Stimulated activated CD8-positive, alpha-beta memory T cell treated with anti-CD3 and anti-CD28 coated beads, Interleukin-4, amount 100 ng/mL, for 4 hours (primary cell): Measurements from ENCODE around the gene COL4A2.
A peak's percentile ranks its signal among the peaks of the same experiment; 100 is the strongest.

ENCODE experiments used
- DNase-seq, 2 donors: peaks; one replicate each; pipeline ENCODE4 v3.0.0-alpha.2; 2020; ENCODE audit warnings: low read depth in 2 of 2, low spot score in 1 of 2

COL4A2 gene

DNA sequence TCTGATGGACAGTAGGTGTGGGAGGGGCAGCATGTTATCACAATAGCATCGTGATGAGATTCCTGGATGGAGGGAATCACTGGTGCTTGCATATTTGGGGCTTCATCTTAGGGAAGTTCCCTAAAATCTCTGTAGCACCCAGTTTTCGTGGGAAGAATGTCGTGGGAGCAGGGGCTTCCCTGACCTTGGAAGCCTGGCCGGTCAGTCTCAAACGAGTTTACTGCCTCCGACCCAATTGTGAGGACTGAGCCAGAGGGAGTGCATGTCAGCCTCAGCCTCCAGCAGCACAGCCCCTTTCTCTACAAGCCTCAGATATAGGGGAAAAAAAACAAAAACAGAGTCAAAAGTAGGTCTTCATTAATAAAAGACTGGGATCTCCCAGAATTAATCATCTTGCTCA is 32.2 kb downstream of the COL4A2 start:
- DNase-seq = no peak

DNA sequence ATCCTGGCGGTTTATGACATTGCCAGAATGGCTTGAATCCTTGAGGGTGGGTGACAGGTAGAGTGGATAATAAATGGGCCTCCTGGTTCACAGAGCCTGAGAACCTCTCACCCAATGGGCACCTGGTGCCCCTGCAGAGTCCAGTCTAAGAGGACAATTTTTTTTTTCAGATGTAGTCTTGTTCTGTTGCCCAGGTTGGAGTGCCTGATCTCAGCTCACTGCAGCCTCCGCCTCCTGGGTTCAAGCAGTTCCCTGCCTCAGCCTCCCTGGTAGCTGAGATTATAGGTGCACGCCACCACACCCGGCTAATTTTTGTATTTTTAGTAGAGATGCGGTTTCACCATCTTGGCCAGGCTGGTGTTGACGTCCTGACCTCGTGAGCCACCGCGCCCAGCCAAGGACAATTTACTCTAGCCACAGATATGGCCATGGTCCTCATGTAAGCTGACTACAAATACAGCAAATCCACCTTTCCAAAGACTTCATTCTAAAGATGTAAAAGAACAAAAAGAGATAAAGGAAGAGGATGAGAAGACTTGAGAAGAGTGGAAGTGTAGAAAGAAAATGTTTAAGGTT is 33.0 kb downstream of the COL4A2 start:
- DNase-seq = no peak

DNA sequence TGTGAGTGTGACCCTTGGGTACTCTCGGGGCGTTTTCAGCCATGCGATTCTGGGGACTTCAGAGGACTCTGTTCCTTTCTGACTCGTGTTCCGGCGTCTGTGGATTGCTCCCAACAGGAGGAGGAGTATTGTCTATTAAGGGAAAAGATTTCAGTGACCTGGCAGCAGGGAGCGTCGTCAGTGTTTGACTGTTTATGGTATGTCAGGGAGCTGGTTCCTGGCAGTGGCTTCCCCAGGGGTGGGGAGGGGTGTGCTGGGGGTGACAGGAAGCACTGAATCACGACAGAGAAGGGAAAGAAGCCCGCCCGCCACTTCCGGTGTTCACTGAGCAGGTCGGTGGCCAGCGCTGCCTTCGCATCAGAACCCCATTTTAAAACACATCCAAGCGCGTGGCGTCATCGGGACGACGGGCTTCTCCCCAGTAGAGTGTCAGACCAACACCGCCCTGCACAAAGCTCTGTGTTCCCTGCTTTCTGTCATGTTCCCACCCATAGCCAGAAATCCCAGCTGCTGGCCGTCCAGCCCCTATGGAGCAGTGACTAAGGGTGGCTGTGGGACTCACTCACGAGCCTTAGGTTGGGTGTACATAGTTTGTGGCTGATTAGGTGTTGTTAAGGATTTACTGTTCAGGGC is 33.8 kb downstream of the COL4A2 start:
- peak; percentile 7 to 29 for DNase-seq

- no peak for DNase-seq
Measured at GRCh38 chr13:110341445-110342244, 34.6 kb downstream of the COL4A2 start.

DNA sequence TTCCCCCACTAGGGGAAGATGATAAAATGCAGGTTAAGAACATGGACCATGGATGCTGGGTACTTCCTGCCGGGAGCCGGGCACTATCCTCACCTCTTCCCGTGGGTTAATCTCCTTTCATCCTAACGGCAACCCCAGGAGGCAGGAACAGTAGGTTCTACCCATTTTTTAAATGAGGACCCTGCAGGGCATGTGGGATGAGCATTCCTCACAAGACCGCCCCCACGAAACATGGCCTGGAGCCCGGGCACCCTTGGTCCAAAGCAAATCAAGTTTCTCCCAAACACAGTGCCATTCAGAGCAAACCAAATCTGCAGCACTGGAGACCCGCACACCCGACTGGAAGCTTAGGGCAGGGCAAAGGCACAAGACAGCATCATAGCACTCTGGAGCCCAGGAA is 35.4 kb downstream of the COL4A2 start:
- DNase-seq = no peak

GRCh38 chr13:110343241-110343865 is 36.3 kb downstream of the COL4A2 start:
- no peak for DNase-seq

DNA sequence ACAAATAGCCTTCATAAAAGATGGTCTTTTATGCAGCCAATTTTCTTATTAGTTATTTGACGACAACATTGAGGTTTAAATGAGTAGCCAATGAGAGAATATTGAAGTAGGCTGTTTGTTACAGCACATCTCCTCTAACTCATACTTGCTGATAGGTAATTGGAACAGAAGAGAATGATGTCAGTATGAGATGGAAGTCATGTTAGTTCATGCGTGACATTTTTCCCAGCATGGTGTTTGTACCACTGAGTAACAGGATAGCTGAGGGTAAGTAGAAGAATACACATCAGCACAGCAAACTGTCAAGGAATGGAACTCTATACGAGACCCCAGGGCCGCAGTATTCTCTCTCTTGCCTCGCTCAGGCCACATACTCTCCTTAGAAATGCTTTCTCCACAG is 37.2 kb downstream of the COL4A2 start:
- no peak for DNase-seq

GRCh38 chr13:110345266-110345665 is 38.2 kb downstream of the COL4A2 start:
- DNase-seq = no peak

DNA sequence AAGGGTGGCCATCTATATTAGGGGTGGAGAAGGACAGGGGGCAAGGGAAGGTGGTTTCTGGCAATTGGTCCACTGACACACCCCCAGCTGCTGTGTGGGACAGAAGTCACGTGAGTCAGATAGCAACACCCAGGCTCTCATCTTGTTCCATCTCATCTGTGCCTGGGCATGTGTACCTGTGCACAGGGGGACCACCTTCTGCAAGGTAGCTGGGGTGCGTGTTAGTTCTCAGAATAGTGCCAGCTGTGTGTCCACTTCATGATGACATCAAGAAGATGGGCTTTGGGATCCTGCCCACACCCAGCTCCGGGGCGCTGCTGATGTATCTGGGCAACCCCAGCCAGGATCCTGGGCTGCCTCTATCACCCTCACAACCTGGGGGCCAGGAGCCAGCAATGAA is 38.6 kb downstream of the COL4A2 start:
- no peak for DNase-seq

DNA sequence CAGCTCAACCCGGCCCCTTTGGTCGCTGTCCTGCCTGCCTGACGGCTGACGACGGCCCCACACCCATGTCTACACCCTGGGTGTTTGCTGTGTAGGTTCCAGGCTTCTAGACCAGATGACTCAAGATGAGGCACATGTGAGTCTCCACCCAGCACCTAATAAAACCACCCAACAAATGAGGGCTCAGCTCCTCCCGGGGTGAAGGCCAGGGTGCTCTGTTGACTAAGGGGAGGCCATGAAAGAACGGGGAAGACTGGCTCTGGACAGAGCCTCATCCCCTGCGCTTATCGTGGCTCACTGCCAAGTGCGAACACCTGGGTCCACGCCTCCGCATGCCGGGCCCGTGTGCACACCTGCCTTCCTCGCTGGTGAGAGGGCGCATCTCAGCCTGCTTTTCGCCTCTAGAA is 39.6 kb downstream of the COL4A2 start:
- no peak for DNase-seq

DNA sequence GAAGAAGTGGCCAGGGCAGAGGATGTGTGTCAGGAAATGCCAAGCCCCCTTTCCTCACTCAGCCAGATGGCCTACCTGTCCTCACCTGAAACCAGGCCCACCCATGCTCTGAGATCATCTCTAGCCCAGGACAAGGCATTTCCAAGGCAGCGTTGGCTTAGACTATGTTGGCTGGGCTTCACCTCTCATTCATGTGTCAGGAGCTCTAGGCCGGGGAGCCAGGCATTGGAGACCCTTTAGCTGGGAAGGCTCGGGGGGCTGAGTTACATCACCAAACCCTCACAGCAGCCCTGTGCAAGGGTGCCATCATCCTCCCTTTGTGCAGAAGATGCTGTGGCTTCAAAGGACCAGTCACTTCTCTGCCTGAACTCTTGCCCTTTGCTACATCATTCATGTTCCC is 40.0 kb downstream of the COL4A2 start:
- DNase-seq = no peak

- no peak for DNase-seq
Measured at GRCh38 chr13:110347535-110348308, 40.6 kb downstream of the COL4A2 start.

DNA sequence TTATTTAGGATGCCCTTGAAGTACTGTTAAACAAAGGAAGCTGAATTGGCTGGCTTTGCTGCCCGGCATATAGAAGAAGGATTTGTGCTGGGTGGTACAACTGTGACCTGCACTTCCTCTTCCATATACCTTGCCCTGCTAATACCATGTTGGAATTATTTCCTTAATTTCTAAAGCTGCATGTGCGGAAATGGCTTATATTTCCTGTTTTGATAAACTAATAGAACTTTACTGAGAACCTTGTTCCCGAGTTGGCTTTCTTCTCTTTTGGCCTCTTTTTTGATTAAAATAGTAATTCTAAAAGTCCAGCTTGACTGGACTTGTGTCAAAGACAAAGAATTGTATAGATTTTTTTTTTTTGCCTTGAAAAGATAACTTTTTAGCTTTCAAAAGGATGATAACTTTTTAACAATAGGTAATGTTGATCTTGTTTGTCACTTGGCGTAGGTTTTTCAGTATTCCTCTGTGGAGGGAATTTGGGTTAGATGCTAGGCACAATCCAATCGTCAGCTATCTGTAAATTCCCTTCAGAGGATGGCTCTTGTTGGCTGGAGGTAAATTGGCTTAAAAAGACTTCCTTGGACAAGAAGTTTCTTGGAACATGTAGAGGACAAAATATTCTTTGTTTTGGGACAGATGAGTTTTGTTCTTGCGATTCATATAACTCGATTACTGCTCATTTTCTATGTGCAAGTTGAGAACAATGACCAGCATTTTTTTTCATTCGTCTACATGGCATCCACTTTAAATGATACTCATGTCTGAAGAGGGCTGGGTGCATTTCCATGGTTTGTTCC is 41.4 kb downstream of the COL4A2 start:
- no peak for DNase-seq

- no peak for DNase-seq
Measured at GRCh38 chr13:110349239-110349638, 42.2 kb downstream of the COL4A2 start.

DNA sequence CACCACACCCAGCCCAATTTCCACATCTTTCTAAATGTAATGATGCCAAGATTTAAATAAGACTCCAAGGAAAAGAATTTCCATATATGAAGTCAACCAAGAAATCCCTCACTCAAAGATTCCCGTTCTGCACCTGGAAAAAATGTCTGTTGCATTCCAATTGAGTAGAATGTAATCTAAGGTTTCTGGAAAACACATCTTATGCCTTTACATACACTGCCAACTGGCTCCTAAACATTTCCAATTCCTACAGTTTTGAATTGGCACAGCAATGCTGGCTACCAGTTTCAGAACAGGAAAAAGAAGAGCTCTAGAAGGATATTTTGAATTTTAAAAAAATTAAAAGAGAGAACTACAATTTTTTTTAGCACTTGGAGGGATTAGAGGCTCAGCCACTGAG is 43.0 kb downstream of the COL4A2 start:
- no peak for DNase-seq

DNA sequence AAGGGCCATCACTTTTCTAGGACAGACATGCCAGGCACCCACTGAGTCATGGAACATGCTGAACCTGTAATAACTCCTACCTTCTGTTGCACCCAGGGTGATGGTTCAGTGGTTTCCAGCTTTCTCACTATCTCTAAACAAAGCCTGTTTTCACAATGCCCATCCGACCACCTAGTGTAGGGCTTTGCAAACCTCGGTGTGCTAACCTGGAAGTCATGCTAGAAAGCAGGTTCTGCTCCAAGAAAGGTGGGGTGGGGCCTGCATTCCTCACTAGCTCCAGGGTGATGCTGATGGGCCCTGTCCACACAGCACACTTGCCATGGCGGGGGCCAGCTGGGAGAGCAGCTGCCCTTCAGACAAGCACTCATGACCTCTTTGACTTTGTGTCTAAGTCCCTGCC is 43.4 kb downstream of the COL4A2 start:
- DNase-seq = no peak

DNA sequence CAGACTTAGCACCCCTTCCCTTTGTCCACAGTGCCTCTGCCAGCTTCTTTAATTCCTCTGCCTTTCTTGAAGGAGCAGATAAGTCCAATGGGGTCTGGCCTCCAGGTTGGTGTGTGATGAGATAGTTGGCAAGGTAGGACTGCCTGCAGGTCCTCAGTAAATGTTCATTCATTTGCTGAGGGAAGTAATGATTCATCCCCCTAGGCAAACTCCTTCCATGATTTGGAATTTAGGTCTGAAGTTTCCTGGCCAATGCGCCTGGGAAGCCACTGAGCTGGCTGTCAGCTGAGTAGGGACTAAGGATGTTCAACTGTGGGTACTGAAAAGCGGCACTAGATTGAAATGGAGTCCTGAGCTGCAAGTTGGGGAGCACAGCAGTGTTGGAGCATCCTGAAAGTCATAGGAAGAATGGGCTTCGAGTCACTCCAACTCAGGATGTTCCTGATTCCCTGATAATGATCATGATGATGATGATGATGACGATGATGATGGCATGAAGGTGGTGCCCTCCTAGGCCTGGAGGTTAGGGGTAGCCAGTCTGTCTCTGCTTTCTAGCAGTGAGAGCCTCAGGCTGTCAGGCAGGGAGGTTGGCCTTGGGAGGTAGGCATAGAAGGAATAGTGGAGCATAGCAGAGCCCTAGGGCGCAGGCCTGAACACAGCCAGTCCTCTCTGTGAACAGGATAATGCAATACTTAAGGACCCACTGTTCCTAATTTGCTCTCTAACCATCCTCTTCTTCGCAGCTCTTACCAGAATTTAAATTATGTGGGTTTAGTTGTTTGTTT is 44.7 kb downstream of the COL4A2 start:
- no peak for DNase-seq

- no peak for DNase-seq
Measured at GRCh38 chr13:110352735-110353134, 45.7 kb downstream of the COL4A2 start.

DNA sequence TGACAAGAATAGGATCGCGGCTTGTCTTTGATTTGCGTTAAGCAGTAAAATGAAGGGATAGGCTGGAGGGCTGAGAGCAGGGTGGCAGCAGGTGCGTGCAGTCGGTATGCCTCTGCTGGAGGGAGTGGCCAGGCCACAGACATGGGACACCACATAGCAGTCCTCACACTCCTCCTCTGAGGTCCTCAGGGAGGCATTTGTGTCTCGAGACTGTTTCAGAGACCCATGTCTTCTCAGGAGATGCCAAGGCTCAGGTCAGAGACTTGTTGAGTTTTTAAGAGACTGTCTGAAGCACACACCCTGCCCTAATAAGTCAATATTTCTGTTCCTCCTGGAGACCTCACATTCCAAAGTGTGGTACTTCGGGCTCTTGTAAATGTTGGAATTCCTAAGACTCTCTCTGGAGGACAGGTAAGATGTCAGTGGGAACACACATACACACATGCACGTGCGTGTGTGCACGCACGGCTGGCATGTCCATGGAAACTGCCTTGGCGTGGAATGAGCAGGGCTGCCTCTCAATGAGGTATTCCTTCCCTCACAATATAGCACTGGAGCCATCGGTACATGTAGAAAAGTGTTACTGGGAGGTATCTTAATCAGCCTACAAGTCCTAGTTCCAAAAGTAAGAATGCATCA is 46.4 kb downstream of the COL4A2 start:
- no peak for DNase-seq
